ENCODE results near the gene DNMT3L.
A peak's percentile ranks its signal among the peaks of the same experiment; 100 is the strongest.
"Not testable (repeated sequence)": the region's sequence is repeated elsewhere in the genome, so short reads cannot be mapped to it uniquely, and the experiment has no call there.

The DNMT3L gene

DNA sequence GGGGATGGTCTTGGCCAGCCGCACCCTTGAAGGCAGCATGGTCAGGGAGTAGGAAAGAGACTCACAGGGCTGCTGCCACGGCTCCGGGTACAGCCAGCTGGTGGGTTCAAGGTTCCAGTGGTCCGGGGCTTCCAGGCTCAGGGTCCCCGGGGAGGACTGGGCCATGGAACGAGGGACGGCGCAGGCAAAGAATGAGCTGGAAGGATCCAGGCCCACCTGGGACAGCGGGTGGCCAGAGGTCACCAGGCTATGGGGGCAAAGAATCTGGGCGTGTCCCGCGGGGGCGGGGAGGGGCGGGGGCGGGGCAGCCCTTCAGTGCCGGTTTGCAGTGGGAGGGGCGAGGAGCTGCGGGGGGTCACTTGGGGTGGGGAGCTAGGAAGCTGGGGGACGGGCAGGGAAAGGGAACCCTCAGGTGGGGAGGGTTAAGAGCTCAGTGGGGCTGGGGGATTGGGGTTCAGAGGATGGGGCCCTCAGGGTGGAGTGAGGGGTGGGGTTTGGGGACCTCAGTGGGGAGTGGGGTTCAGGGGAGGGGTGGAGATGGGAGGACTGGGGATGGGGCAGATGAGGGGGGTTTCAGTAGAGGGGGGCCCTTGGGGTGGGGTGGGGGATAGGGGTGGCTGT, at the start of gene DNMT3L:
Gene DNMT3L (minus strand): TSS at position 223 of the 621 bp plus-strand sequence. CDS start 638 bp downstream, outside the sequence.
- DNase-seq (ENCODE audit: low spot score): no peak

DNA sequence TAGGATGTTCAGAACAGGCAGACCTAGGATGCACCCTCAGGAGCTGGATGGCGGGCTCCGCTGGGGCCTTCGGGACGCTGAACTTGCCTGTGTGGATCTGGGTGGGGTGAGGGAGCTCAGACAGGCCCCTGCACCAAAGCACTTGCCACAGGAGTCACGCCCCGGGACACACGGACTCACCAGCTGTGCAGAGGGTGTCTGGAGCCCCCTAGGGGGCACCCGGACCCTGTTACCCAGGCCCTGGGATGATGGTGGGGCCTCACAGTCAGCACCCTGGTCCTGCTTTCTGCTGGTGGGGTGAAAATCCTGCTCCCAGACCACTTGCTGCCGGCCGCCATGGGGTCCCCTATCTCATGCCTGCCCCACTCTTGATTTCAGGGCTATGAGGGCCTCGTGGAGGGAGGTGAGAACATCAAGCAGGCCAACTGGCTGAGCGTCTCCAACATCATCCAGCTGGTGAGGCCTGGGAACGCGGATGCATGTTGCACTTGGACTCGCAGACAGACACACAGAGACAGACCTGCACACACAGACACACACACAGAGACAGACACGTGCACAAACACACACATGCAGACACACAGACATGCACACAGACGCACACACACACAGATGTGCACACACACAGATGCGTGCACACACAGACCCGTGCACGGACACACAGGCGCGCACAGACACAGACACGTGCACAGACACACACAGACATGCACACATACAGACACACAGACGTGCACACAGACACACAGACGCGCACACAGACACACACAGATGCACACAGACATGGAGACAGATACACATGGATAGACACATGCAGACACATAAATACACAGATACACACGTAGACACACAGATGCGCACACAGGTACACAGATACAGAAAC, 49.2 kb upstream of the DNMT3L start:
- no peak for DNase-seq (ENCODE audit: low spot score)

DNA sequence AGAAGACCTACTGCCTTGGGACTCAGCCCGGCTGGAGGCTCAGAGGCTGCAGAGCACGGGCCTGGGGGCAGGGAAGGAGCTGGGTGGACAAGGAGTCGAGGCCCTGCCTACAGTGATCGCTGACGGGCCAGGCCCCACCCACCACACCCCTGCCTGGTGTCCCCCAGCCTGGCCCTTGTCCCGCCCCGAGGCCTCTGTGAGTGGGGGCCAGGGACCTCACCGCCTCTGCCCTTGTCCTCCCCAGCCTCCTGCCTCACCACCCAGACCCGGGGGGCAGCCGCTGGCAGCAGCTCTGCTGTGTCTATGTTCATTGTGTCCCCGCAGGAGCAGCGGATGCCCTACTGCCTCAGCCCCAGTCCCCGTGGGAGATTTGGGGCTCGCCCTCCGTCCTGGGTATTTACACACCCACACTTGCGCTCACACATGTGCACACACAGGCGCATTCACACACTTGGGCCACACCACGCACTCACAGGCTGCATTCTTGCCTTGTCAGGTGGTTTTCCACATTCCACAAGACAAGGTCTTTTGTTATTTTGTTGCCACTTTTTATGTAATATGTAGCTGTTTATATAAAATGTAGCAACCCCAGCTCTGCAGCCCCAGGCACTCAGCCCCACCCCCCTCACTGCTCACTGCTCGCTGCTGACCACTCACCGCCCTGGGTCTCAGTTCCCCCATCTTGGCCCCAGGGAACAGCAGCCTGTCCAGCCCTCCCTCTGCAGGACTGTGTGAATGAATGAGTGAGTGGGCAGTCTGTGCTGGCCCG, 45.4 kb upstream of the DNMT3L start:
- no peak for DNase-seq (ENCODE audit: low spot score)

DNA sequence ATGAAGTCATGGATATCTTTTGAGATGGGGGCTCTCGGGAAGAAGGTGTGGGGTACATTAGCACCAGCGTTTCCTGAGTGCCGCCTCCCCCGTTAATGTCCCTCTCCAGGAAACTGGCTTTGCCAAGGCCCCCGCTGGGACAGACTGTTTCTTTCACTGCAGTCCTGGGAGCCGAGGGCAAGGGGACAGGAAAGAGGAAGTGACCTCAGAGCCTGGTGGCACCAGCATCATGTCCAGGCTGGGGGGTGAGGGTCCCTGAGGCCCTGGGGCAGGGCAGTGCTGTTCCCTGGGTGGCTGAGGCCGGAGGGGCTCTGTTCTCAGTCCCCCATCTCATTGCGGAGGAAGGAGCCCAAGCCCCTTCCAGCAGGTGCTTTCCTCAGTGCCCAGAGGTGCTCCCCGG, 44.0 kb upstream of the DNMT3L start:
- no peak for DNase-seq (ENCODE audit: low spot score)

DNA sequence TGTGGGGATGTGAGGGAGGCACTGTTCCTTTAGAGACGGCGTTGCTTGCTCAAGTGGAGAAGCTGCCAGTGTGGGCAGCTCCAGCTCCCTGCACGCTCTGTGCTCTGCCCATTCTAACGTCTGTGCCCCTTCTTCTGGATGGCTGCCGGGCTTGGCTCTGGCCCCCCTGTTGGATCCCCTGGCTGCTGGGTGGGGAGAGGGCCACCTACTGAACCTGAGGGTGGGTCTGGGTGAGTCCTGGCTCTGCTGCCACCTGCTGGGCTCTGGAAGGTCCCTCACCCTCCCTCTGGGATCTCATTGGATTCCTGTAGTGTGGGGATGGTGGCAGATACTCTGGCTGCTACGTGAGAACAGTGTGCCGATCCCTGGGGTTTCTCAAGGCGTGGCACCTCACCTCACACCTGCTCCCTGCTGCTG, 43.2 kb upstream of the DNMT3L start:
- DNase-seq (ENCODE audit: low spot score): peak; percentile 34

DNA sequence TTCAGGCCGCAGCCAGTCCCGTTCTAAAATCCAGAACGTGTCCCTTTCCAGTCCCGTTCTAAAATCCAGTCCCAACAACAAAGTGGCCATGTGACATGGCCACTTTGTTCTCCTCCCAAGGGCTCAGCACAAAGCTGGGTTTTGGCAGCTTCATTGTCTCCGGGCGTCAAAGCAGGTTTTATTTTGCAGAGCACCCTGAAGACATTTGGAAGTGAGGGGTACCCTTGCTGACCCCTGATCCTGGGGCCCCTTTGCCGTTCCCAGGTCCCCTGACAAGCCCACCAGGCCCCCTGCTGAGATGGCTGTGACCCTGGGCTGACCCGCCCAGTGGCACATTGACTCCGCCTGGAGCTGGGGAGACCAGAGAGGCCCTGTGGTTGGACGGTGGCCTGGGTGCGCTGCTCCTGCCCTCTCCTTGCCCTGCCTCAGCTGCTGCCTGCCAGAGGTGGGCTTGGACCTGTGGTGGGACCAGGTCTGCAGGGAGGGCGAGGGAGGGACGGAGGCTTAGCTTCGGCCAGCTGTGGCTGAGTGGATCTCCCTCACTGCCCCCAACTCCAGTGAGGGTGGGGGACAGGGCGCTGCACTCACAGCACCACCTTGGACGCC, 42.4 kb upstream of the DNMT3L start:
- DNase-seq (ENCODE audit: low spot score): no peak

- no peak for DNase-seq (ENCODE audit: low spot score)
Measured at GRCh38 chr21:44303490-44303981, 41.8 kb upstream of the DNMT3L start.

- not testable (repeated sequence) for DNase-seq (ENCODE audit: low spot score)
Measured at GRCh38 chr21:44302573-44303401, 41.1 kb upstream of the DNMT3L start.

- DNase-seq (ENCODE audit: low spot score): no peak
Measured at GRCh38 chr21:44301961-44302406, 40.3 kb upstream of the DNMT3L start.

GRCh38 chr21:44301141-44301540, 39.4 kb upstream of the DNMT3L start:
- DNase-seq (ENCODE audit: low spot score): no peak

DNA sequence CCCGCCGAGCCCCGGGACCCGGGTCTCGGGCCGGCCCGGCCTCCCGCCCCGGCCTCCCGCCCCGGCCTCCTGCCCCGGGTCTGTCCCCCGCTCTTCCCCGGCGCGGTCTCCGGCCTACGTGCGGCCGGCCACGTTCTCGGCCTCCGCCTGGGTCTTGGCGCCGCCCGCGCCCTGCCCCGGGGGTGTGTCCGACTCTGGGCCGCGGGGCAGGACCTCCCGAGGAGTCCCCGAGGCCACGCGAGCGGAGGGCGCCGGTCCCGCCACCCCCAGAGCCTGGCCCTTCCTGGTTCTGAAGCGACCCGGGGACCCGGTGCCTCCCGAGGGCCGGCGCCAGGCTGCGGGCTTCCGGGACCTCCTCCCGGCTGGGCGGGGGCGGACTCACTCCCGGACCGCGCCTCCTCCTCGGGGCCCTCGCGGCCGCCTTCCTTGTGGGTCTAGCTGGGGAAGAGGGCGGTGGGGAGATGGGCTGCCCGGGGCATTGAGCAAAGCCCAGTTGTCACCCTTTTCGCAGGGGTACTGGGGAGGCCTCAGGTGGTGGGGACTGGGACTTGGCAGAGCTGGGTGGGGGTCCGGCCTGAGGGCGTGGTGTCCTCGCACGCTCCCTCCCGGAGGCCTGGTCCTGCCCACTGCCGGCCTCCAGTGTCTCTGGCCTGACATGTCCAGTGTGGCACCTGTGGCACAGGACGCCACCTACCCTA, 38.7 kb upstream of the DNMT3L start:
- peak; percentile 64 for DNase-seq (ENCODE audit: low spot score)

DNA sequence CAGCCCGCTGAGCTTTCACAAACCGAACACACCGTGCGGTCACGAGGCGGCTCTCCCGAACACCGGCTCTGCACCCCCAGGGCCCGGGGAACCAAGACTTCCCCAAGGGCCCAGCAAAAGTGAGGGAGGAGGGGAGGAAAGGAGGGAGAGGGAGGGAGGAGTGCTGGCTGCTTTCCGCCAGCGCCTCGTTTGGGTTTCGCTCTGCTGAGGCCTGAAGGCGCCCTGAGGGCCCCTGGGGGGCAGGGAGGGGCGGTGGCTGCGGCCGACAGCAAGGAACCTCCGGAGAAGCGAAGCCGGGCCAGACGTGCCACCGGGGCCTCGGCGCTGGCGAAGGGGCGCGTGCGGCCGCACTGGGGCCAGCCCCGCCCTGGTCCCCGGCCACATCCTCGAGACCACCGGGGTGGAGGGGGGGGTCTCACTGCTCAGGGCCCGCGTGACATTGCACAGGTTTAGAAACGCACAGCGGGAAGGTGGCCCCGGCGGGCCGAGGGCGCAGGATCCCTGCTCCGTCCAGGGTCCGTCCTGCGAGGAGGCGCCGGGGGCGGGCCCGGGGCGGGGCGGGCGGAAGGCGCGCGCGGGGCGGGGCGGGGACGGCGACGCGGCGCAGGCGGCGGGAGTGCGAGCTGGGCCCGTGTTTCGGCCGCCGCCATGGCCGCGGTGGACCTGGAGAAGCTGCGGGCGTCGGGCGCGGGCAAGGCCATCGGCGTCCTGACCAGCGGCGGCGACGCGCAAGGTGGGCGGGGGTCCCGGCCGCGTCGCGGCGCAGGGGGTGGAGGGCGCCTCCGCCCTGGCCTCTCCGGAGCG, 38.0 kb upstream of the DNMT3L start, which contains the start of gene PFKL:
Gene PFKL (plus strand): TSS at position 596 of the 804 bp plus-strand sequence. CDS start 53 bp downstream, at position 649.
- DNase-seq (ENCODE audit: low spot score): peak; percentile 66

DNA sequence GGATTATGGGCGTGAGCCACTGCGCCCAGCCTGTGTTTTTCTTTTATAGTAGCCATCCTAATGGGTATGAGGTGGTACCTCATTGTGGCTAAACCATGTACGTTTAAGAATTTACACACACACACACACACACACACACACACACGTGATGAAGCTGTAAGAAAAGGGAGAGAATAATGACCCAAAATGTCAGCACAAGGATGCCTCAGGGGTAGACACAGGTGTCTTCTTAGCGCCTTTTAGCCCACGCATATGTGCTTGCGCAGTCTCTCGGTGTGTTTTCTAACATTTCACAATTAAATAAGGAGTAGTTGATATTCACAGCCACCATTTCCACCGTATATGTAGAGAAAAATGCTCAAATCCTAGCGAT, 37.4 kb upstream of the DNMT3L start:
- peak; percentile 10 for DNase-seq (ENCODE audit: low spot score)

DNA sequence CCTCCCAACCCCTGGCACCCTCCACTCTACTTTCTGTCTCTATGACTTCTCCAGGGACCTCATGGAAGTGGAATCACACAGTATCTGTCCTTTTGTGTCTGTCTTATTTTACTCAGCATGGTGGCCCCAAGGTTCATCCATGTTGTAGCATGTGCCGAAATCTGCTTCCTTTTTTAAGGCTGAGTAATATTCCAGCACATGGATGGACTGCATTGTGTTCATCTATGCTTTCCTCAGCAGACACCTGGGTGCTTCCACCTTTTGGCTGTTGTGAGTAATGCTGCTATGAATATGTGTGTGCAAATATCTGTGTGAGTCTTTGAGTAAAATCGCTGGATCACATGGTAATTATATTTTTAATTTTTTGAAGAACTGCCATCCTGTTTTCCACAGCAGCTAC, 36.6 kb upstream of the DNMT3L start:
- DNase-seq (ENCODE audit: low spot score): peak; percentile 16

- peak; percentile 75 for DNase-seq (ENCODE audit: low spot score)
Measured at GRCh38 chr21:44297525-44298290, 36.0 kb upstream of the DNMT3L start.

- no peak for DNase-seq (ENCODE audit: low spot score)
Measured at GRCh38 chr21:44296916-44297315, 35.2 kb upstream of the DNMT3L start.

GRCh38 chr21:44296103-44296519, 34.4 kb upstream of the DNMT3L start:
- no peak for DNase-seq (ENCODE audit: low spot score)

GRCh38 chr21:44295646-44296045, 33.9 kb upstream of the DNMT3L start:
- no peak for DNase-seq (ENCODE audit: low spot score)

DNA sequence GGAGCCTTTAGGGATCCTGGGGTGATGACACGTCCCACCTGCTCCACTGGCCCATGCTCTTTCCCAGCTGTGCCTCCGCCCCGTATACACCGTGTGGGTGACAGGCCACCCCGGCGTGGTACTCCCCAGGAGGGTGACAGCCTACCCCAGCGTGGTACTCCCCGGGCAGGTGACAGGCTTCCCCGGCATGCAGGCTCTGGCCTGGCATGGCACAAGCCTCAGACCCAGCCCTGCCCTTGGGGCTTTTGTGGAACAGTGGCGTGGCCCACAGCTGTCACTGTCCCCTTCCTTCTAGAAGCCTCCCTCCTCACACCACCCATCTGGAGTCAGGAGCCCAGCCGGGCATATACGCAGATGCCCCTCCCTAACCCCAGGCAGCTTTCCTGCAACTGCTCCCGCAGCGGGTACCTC, 33.5 kb upstream of the DNMT3L start:
- DNase-seq (ENCODE audit: low spot score): no peak

Measured in activated CD4-positive, alpha-beta T cell treated with anti-CD3 and anti-CD28 coated beads, Interleukin-2, Interleukin-4, amounts not matched to agents 100 ng/mL and 50 ng/mL, durations not matched to agents 16 hours and 8 hours (primary cell).